Chondrocyte (in vitro differentiated cells): ENCODE data around the gene C14orf93. TPM values are rescaled to one million over a fixed set of nuclear protein-coding genes. Genes with fewer than 3 reads are reported as not detected.

ENCODE experiments used
- DNase-seq: peaks from one replicate; pipeline ENCODE4 v3.0.0; 2021; ENCODE audit warnings: mixed read lengths, low spot score
- H3K27ac Mint-ChIP-seq: one replicate; pipeline ENCODE4 v1.8.0; 2021; ENCODE audit warnings: mild to moderate bottlenecking, moderate library complexity, mixed read lengths; ENCODE audit not compliant: unreplicated experiment
- H3K27me3 Mint-ChIP-seq: 2 replicates; pipeline ENCODE4 v1.8.0; 2021; ENCODE audit warnings: low read depth, mixed read lengths
- H3K36me3 Mint-ChIP-seq: 2 replicates; pipeline ENCODE4 v1.8.0; 2021; ENCODE audit warnings: low read depth, mixed read lengths
- H3K4me1 Mint-ChIP-seq: 2 replicates; pipeline ENCODE4 v1.8.0; 2021; ENCODE audit warnings: low read depth, mild to moderate bottlenecking, mixed read lengths
- H3K4me3 Mint-ChIP-seq: one replicate; pipeline ENCODE4 v1.8.0; 2021; ENCODE audit warnings: mild to moderate bottlenecking, moderate library complexity, mixed read lengths; ENCODE audit not compliant: unreplicated experiment
- H3K9me3 Mint-ChIP-seq: 2 replicates; pipeline ENCODE4 v1.8.0; 2021; ENCODE audit warnings: low read depth, mixed read lengths
- CTCF ChIP-seq: fragments of 200-600 bp; sonication (generic); IDR thresholded peaks from 2 replicates; pipeline ENCODE4 v1.5.0; 2021; ENCODE audit warnings: antibody characterized with exemption, mild to moderate bottlenecking, moderate library complexity
- total RNA-seq: library from RNA; stranded (reverse); gene quantifications from 3 replicates; pipeline ENCODE4 v1.2.1, GENCODE V29; 2021

C14orf93 gene
- total RNA-seq, 1 donor from 2014 or later, result 6.0 TPM

DNA sequence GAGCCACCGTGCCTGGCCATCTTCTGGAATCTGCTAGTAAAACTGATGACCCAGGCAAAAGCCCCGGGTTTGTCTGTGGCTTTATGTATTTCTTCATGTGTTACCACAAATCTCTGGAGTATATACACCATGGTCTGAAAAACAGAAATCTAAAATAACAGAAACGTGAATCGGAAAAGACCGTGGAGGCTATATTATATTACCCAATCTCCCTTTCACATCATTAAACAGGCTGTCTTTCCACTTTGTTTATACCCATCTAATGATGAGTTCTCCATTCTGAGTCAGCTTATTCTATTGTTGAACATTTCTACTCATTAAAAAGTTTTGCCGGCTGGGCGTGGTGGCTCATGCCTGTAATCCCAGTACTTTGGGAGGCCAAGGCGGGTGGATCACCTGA is 18.1 kb downstream of the C14orf93 start:
- H3K27ac Mint-ChIP-seq, result no peak overlapping the region
- no peaks in the 10 kb centered on the region for H3K9me3 Mint-ChIP-seq
- peaks cover 20% of the 10 kb centered on the region for H3K4me1 Mint-ChIP-seq
- H3K36me3 Mint-ChIP-seq, result peaks cover 1% of the 10 kb centered on the region
- TF ChIP-seq CTCF, result no peak
- DNase-seq, result no peak
- no peaks in the 10 kb centered on the region for H3K27me3 Mint-ChIP-seq
- no peak overlapping the region for H3K4me3 Mint-ChIP-seq

GRCh38 chr14:22987291-22987690 is 22.7 kb downstream of the C14orf93 start:
- Mint-ChIP-seq H3K9me3 (no peaks in the 10 kb centered on the region), H3K4me1 (peaks cover 3% of the 10 kb centered on the region), H3K27ac (no peak overlapping the region), H3K36me3 (peaks cover 1% of the 10 kb centered on the region), H3K27me3 (no peaks in the 10 kb centered on the region), H3K4me3 (no peak overlapping the region)
- TF ChIP-seq CTCF, result no peak
- DNase-seq, result no peak

DNA sequence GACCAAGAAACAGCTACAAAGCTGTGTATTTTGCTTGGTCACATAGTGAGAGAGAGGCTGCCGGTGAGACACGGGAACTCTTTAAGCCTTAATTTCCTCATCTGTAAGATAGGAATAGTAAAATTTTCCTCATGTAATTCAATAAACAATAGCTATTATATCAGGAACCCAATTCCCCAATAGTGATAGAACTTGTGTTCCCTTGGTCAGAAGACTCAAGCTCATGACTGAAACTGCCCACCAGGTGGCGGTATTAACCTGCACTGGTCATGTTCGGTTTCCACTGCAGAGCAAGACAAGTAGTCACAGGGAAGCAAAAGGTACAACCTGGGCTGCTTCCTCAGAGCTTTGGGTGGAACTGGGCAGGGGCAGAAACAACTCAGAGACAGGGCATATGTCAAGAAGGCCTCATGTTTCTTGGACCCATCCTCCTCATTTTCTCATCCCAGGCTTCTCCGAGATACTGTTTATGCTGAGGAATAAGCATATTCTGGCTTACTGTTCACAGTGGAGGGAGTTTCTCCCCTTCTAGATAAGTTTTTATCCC is 23.4 kb downstream of the C14orf93 start:
- peak overlapping the region; percentile 18 for H3K27ac Mint-ChIP-seq
- no peak for DNase-seq
- H3K9me3 Mint-ChIP-seq, result no peaks in the 10 kb centered on the region
- no peak overlapping the region for H3K4me3 Mint-ChIP-seq
- H3K4me1 Mint-ChIP-seq, result peaks cover 3% of the 10 kb centered on the region
- TF ChIP-seq CTCF, result peak; percentile 94
- H3K36me3 Mint-ChIP-seq, result peaks cover 1% of the 10 kb centered on the region
- no peaks in the 10 kb centered on the region for H3K27me3 Mint-ChIP-seq

DNA sequence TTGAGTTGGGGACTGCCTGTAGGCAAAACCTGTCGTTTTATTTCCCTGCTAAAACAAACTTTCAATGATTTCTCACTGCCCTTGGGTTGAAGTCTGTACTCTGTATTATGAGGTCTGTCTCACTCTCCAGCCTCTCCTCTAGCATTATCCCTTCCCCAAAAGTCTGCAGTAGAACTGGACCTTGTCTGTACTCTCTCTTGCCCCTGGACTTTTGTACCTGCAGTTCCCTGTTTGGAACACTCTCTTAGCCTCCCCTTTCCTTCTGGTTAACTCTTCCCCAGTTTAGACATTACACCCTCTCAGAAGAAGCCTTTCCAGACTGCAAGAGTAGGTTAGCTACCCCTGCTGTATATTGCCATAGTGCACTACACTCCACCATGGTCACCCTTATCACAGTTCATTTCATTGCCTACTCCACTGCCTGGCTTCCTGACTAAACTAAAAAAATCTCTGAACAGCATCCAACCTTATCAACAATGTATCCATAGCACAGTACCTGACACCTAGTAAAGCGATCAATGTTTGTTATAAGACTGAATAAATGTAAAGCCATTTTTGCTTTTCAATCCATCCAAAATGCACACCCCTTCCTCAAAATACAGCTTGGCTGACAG is 23.9 kb downstream of the C14orf93 start:
- no peaks in the 10 kb centered on the region for H3K27me3 Mint-ChIP-seq
- H3K36me3 Mint-ChIP-seq, result peaks cover 1% of the 10 kb centered on the region
- peak overlapping the region; percentile 18 for H3K27ac Mint-ChIP-seq
- no peak overlapping the region for H3K4me3 Mint-ChIP-seq
- H3K4me1 Mint-ChIP-seq, result peaks cover 3% of the 10 kb centered on the region
- no peak for DNase-seq
- H3K9me3 Mint-ChIP-seq, result no peaks in the 10 kb centered on the region
- TF ChIP-seq CTCF, result no peak

DNA sequence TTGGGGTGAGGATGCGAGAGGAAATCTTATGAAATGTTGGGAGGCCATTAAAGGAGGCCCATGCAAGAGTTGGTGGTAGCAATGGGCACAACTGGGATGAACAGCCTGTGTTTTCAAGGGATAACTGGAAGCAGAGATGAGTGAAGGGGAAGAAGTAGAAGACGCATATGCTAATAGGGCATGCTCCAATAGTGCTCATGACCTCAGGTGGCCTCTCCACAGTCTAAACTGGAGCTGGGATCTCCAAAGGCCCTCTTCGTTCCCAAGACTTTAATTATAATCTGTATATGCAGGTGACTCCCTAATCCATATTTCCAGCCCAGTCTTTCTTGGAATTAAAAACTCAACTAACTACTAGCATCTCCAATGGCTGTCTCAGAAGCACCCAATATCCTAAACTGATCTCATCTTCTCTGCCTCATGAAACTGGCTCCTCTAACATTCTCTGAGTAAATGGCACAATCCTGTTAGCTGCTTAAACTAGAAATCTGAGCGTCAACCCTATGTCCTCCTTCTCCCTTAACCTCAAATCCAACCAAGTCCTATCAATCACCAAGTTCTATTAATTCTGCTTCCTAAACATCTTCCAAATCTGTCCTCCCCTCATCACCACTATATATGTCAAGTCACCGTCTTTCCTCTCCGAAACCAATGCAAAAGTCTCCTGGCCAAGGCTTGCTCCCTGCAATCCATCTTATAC is 24.8 kb downstream of the C14orf93 start:
- DNase-seq, result no peak
- TF ChIP-seq CTCF, result no peak
- Mint-ChIP-seq H3K27ac (no peak overlapping the region), H3K9me3 (no peaks in the 10 kb centered on the region), H3K36me3 (peaks cover 1% of the 10 kb centered on the region), H3K4me1 (peaks cover 3% of the 10 kb centered on the region), H3K27me3 (no peaks in the 10 kb centered on the region), H3K4me3 (no peak overlapping the region)
